HPDE6-E6E7 (cell line): ENCODE data around the gene PSMA3.
"Not testable (repeated sequence)": the region's sequence is repeated elsewhere in the genome, so short reads cannot be mapped to it uniquely, and the experiment has no call there.

Experiments used
- DNase-seq: peaks from one replicate; pipeline ENCODE4 v3.0.0; 2011; ENCODE audit warnings: missing footprints; ENCODE audit errors: extremely low spot score

Gene PSMA3

GRCh38 chr14:58244556-58245387, at the start of gene PSMA3:
Gene PSMA3, plus strand, starts transcription at chr14:58244843. Its CDS starts 78 bp downstream, at chr14:58244921.
- DNase-seq: peak; percentile 97

GRCh38 chr14:58196198-58196597, 48.4 kb upstream of the PSMA3 start:
- DNase-seq: no peak

DNA sequence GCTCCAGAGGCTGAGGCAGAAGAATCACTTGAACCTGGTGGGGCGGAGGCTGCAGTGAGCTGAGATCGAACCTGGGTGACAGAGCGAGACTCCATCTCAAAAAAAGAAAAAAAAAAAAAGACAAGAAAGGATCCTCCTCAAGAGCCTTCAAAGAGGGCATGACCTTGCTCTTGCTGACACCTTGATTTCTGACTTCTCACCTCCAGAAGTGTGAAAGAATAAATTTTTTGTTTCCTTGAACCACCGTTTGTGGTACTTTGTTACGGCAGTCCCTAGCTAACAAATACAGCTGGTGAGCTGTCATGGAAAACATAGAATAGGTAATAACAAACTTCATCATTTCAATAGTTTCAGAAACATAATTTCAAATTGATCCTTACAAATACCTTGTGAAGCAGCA, 46.6 kb upstream of the PSMA3 start:
- DNase-seq: no peak

DNA sequence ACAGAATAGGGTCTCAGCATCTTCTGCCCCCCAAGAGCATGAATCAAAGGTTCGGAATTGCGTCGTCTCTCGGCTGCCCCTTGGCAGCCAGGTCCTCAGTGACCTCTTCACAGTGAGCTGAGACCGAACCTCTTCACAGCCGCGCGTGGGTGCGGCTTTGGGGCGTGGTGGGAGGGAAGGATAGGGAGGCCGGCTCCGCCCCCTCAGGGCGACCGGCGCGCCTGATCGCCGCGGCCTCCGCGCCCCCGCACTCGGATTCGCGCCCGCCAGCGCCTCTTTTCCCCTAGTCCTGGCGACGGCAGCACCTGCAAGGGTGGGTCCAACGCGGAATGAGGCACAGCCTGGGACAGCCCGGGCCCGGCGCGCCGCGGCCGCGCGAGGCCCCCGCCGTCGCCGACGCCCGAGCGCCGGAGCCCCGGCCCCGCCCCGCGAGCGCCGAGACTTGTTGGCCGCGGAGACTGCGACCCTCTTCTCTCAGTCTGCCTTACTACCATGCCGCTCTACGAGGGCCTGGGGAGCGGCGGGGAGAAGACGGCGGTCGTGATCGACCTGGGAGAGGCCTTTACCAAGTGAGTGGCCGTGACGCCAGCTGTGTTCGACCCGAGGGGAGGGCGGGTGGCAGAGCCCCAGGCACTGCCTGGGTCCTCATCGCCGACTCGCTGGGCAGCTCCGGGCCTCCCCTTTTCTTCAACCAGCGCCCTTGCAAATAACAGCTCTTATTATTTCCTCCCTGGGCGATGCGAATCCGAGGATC, 44.7 kb upstream of the PSMA3 start, which contains the start of gene ACTR10:
Gene ACTR10, plus strand, starts transcription at position 424 of the 754 bp plus-strand sequence. Its CDS starts 69 bp downstream, at position 493.
- peak; percentile 79 for DNase-seq

- DNase-seq: no peak
Measured at GRCh38 chr14:58200480-58200841, 44.2 kb upstream of the PSMA3 start.

GRCh38 chr14:58200846-58201245, 43.8 kb upstream of the PSMA3 start:
- DNase-seq: no peak

DNA sequence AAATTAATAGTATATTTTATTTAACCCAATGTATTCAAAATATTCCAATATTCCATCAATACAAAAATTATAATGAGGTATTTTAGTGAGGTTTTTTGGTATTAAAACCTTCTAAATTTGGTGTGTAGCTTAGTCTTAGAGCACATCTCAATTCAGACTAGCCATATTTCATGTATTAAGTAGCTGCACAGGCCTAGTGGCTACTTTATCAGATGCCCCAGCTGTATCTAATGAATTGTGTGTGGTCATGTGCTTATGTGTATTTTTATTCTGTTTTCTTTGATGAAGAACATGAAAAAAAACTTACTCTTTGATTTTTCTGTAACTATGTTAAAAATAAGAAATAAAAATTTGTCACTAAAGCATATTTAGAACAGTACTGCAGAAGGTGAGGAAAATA, 31.5 kb upstream of the PSMA3 start:
- no peak for DNase-seq

GRCh38 chr14:58215191-58215914, 29.3 kb upstream of the PSMA3 start:
- no peak for DNase-seq

- no peak for DNase-seq
Measured at GRCh38 chr14:58216544-58216943, 28.1 kb upstream of the PSMA3 start.

- no peak for DNase-seq
Measured at GRCh38 chr14:58227096-58227819, 17.4 kb upstream of the PSMA3 start.

DNA sequence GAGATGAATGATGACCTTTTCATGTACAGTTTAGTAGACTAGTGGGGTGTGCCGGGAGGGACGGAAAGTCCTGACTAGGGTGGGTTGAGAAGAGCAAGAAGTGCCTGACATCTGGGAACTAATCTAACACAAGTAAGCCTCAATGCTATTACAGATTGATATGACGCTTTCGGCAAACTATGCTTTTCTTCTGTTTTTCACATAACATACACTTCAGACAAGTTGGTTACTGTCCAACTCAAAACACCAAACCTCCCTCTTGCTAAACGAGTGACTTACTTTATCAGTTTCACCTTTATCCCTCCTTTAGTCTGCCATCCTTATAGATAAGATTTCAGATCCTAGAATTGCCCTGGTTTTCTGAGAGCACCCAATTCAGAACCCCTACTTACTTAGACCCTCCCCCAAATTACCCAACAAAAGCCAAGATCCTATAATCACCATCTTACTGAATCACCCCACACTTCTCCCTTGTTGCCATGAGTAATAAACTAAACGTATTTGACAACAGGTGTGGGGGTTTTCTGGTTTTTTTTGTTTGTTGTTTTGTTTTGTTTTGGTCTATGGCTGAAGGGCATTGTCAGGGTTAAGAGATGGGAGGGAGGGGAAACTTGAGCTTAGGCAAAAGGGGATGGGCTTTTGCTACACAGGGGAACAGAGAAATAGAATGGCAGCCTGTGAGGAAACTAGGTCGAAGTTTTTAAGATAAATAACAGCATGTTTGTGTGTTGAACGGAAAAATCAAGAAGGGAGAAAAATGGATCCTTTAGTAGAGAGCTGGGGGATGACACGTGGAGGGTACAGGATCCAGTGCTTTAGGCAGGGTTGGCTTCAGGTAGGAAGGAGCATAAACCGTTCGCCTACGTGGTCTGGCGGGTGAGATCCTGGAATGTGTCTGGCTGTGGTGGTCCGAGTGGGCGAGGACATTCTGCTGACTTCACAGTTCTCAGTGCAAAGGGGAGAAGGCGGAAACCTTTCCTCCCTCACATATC, 6.1 kb upstream of the PSMA3 start:
- DNase-seq: no peak

DNA sequence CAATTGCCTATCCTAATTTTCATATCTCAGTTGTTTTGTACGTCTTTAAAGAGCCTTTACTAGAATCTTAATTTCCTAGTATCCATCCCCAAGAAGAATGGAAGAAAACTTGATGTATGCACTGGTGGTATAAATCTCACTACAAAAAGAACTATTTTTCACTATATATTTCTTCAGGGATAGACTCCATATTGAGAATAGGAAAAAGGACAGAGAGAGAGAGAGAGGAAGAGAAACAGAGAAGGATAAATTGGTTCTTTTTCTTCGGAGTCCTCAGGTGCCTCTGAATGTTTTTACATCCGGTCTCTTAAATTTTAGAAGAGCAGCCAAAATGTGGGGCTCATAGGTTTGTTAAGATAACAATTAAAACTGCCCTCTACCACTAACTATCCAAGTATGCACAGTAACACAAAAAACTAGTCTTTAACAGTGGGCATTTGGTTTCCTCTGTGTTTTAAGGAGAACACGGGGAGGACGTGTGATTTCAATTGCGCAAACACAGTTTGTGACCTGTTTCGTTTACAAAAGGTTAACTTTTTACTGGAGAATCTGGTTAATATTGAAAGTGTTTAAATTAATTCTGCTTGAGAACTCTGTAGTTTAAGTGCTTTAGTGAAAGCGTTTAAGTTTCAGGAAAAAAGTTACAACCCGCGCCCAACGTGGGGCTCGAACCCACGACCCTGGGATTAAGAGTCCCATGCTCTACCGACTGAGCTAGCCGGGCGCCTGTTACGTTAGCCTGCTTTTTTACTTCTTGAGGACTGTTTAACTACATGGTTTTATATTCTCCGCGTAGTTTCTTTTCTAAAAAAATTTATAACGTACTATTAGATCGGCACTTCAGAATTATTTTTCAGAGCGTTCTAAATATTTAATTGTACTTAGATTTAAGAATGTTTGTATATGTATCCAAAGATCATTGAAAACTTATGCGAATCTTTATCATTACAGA, 5.1 kb upstream of the PSMA3 start:
- DNase-seq: no peak

DNA sequence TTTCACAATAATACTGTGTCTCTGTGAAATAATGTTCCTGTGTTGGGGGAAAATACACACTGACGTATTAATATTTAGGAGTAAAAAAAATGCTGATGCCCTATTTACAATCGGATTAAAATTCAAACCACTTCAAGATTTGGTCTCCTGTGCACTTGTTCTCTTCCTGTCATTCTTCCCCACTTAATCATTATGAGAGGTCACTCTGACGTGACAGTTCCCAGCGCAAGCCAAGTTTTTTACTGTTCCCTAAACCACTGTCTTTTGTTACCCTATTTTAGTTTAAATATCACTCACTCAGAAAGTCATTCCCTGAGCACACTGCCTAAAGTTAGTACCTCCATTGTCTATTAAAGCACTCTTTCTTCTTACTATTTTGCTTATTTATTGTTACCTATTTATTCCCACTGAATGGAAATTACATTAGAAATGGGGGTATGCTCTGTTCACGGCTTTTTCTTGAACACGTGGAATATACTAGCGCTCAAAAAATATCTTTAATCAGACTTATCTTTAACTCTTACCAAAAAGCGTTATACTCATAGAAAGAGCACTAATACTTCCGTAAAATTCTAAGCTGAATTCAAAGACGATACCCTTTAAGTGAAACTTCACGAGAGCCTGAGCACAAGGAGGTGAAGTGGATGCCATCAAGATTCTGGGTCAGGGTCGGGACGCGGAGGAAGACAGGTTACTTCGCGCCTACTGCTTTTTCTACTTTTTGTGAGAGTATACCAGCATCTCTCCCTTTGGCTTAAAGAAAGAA, 670 bp upstream of the PSMA3 start:
- DNase-seq: no peak

DNA sequence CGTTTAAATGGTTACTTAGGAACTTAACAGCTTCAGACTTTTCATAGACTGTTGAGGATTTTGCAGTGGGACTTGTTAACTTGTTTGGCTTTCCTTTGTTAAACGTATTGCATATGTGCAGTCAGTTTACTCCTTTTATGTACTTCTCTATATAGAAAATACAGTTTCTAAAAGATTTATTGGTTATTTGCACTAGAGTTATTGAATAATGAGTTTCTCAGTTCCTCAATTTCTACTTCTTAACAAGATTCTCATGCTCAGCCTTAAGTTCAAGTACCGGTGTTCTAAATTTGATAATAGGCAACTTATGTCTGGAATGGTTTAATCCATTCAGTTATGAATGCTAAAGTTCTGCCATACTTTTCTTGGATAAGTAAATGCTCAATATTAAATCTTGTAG, 919 bp downstream of the PSMA3 start:
- DNase-seq: no peak

DNA sequence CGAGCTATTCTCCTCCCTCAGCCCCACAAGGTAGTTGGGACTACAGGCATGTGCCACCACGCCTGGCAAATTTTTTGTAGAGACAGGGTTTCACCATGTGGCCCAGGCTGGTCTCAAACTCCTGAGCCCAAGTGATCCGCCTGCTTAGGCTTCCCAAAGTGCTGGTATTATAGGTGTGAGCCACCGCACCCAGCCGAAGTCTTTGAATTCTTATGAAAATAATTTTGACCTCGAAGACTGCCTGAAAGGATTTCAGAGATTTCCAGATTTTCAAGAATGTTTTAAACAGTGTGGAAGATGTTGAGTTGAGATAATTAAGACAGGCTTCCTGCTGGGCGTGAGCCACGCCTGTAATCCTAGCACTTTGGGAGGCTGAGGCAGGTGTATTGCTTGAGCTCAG, 5.0 kb downstream of the PSMA3 start:
- DNase-seq: no peak

DNA sequence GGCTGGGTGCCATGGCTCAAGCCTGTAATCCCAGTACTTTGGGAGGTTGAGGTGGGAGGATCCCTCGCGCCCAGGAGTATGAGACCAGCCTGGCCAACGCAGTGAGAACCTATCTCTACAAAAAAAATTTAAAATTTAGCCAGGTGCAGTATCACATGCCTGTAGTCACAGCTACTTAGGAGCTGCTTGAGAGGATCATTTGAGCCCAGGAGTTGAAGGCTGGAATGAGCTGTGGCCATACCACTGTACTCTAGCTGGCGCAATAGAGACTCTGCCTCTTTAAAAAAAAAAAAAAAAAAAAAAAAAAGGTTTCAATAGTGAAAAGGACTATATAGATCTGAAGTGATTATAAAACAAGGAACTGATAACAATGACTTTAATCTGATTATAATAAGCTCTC, 13.5 kb downstream of the PSMA3 start:
- no peak for DNase-seq

DNA sequence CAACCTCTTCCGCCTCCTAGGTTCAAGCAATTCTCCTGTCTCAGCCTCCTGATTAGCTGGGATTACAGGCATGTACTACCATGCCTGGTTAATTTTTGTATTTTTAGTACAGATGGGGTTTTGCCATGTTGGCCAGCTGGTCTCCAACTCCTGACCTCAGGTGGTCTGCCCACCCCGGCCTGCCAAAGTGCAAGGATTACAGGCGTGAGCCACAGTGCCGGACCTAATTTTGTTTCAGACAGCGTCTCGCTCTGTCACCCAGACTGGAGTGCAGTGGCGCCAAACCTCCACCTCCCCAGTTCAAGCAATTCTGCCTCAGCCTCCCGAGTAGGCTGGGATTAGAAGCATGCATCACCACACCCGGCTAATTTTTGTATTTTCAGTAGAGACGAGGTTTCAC, 17.4 kb downstream of the PSMA3 start:
- DNase-seq: not testable (repeated sequence)

DNA sequence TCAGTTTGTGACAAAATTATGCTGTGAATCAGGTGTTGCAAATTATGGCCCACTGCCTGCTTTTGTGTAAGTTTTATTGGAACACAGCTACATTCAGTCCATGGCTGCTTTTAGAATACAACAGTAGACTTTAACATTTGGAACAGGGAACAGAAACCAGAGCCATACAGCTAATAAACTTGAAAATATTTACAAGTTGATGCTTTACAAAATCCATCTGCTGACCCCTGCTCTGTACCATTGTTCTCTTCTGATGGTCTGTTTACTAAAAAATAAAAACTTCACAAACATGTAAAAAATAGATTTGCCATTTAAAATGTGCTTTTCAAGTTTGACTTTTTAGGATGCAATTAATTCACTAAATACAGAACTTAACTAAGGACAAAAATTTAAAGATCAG, 20.8 kb downstream of the PSMA3 start:
- no peak for DNase-seq

GRCh38 chr14:58270628-58271027, 26.0 kb downstream of the PSMA3 start:
- peak; percentile 13 for DNase-seq
